ENCODE measurements around the gene CCR1. TPM values are rescaled to one million over a fixed set of nuclear protein-coding genes. Genes with fewer than 3 reads are reported as not detected.

CCR1 gene
- total and polyA plus RNA-seq, 2 donors from 2014 or later = 7.4 to 13.8 TPM

GRCh38 chr3:46214751-46215352 lies 6.7 kb upstream of the CCR1 start:
- Histone ChIP-seq H3K27me3 (ENCODE audit: control insufficient read depth, insufficient read depth, low read length) (no peaks in the 10 kb centered on the region), H3K36me3 (ENCODE audit: control insufficient read depth in 2 of 3, insufficient read depth in 3 of 3, low read length in 3 of 3) (no peaks in the 10 kb centered on the region), H3K9ac (ENCODE audit: low read length in 3 of 3) (no peak overlapping the region), H3K9me3 (ENCODE audit: control insufficient read depth in 2 of 3, insufficient read depth in 1 of 3, low read length in 3 of 3) (no peaks in the 10 kb centered on the region), H3K4me3 (ENCODE audit: low read length in 3 of 3) (no peak overlapping the region), H3K4me1 (ENCODE audit: control insufficient read depth in 2 of 3, insufficient read depth in 2 of 3, low read depth in 1 of 3, low read length in 3 of 3) (no peaks in the 10 kb centered on the region), H3K27ac (ENCODE audit: low read depth in 2 of 2, low read length in 2 of 2) (no peak overlapping the region)
- intact Hi-C loops (cut with DNase I) = no loop called here
- TF ChIP-seq CTCF (IDR thresholded peaks at IDR 0.05; ENCODE audit: borderline replicate concordance, extremely low read depth, insufficient read depth) = no peak
- peak in 1 of 5 donors; percentile 18 for DNase-seq
- FAIRE-seq = no peak

GRCh38 chr3:46213201-46213600 lies 5.1 kb upstream of the CCR1 start:
- no peak for FAIRE-seq
- peak in 1 of 5 donors; percentile 16 for DNase-seq
- TF ChIP-seq CTCF (IDR thresholded peaks at IDR 0.05; ENCODE audit: borderline replicate concordance, extremely low read depth, insufficient read depth) = no peak
- H3K36me3 ChIP-seq (ENCODE audit: control insufficient read depth in 2 of 3, insufficient read depth in 3 of 3, low read length in 3 of 3) = no peaks in the 10 kb centered on the region
- intact Hi-C loops (cut with DNase I) = no loop called here
- no peaks in the 10 kb centered on the region for H3K9me3 ChIP-seq (ENCODE audit: control insufficient read depth in 2 of 3, insufficient read depth in 1 of 3, low read length in 3 of 3)
- no peak overlapping the region for H3K4me3 ChIP-seq (ENCODE audit: low read length in 3 of 3)
- H3K9ac ChIP-seq (ENCODE audit: low read length in 3 of 3) = no peak overlapping the region
- H3K27ac ChIP-seq (ENCODE audit: low read depth in 2 of 2, low read length in 2 of 2) = no peak overlapping the region
- H3K4me1 ChIP-seq (ENCODE audit: control insufficient read depth in 2 of 3, insufficient read depth in 2 of 3, low read depth in 1 of 3, low read length in 3 of 3) = no peaks in the 10 kb centered on the region
- no peaks in the 10 kb centered on the region for H3K27me3 ChIP-seq (ENCODE audit: control insufficient read depth, insufficient read depth, low read length)

- TF ChIP-seq CTCF (IDR thresholded peaks at IDR 0.05; ENCODE audit: borderline replicate concordance, extremely low read depth, insufficient read depth) = no peak
- intact Hi-C loops (cut with DNase I) = no loop called here
- H3K27ac ChIP-seq (ENCODE audit: low read depth in 2 of 2, low read length in 2 of 2) = no peak overlapping the region
- FAIRE-seq = no peak
- H3K36me3 ChIP-seq (ENCODE audit: control insufficient read depth in 2 of 3, insufficient read depth in 3 of 3, low read length in 3 of 3) = no peaks in the 10 kb centered on the region
- H3K9ac ChIP-seq (ENCODE audit: low read length in 3 of 3) = no peak overlapping the region
- H3K4me3 ChIP-seq (ENCODE audit: low read length in 3 of 3) = no peak overlapping the region
- no peaks in the 10 kb centered on the region for H3K4me1 ChIP-seq (ENCODE audit: control insufficient read depth in 2 of 3, insufficient read depth in 2 of 3, low read depth in 1 of 3, low read length in 3 of 3)
- H3K27me3 ChIP-seq (ENCODE audit: control insufficient read depth, insufficient read depth, low read length) = no peaks in the 10 kb centered on the region
- no peaks in the 10 kb centered on the region for H3K9me3 ChIP-seq (ENCODE audit: control insufficient read depth in 2 of 3, insufficient read depth in 1 of 3, low read length in 3 of 3)
- no peak for DNase-seq
Measured at GRCh38 chr3:46212101-46212500, 4.0 kb upstream of the CCR1 start.
